Karpas-422 (cell line): ENCODE results near the gene NATD1. TPM values are rescaled to one million over a fixed set of nuclear protein-coding genes. Genes with fewer than 3 reads are reported as not detected.
A peak's percentile ranks its signal among the peaks of the same experiment; 100 is the strongest.

Experiments used
- DNase-seq: peaks from one replicate; pipeline ENCODE4 v3.0.0-alpha.2; 2015
- H2AFZ ChIP-seq: fragments of 200-600 bp; sonication (generic); 2 replicates; pipeline ENCODE4 v1.6.1; 2014; ENCODE audit warnings: antibody characterized with exemption, low read length, mixed read lengths
- H3K27ac ChIP-seq: fragments of 200-600 bp; sonication (generic); 2 replicates; pipeline ENCODE4 v1.5.1; 2014; ENCODE audit warnings: mild to moderate bottlenecking, low read length, moderate library complexity
- H3K27me3 ChIP-seq: fragments of 200-600 bp; sonication (generic); 2 replicates; pipeline ENCODE4 v1.6.1; 2014; ENCODE audit warnings: low read length, mixed read lengths
- H3K36me3 ChIP-seq: fragments of 200-600 bp; sonication (generic); 2 replicates; pipeline ENCODE4 v1.6.1; 2014; ENCODE audit warnings: low read length, mixed read lengths; ENCODE audit not compliant: insufficient read depth
- H3K4me1 ChIP-seq: fragments of 200-600 bp; sonication (generic); 2 replicates; pipeline ENCODE4 v1.6.1; 2014; ENCODE audit warnings: mild to moderate bottlenecking, low read length, mixed read lengths
- H3K4me2 ChIP-seq: fragments of 200-600 bp; sonication (generic); 2 replicates; pipeline ENCODE4 v1.6.1; 2014; ENCODE audit warnings: low read length, low read depth, mild to moderate bottlenecking; ENCODE audit not compliant: poor library complexity, severe bottlenecking
- H3K4me3 ChIP-seq: fragments of 200-600 bp; sonication (generic); 2 replicates; pipeline ENCODE4 v1.5.1; 2014; ENCODE audit warnings: mild to moderate bottlenecking, antibody characterized with exemption, low read length, mixed read lengths
- H3K79me2 ChIP-seq: fragments of 200-600 bp; sonication (generic); 2 replicates; pipeline ENCODE4 v1.6.1; 2014; ENCODE audit warnings: mild to moderate bottlenecking, low read length, mixed read lengths
- H3K9ac ChIP-seq: fragments of 200-600 bp; sonication (generic); 2 replicates; pipeline ENCODE4 v1.6.0; 2014; ENCODE audit warnings: low read length
- H3K9me2 ChIP-seq: fragments of 200-600 bp; sonication (generic), shearing (Covaris generic); replicated peaks from 2 replicates; pipeline ENCODE4 v1.6.0; 2014; ENCODE audit warnings: mild to moderate bottlenecking, low read length, moderate library complexity; ENCODE audit not compliant: insufficient read depth
- H3K9me3 ChIP-seq: fragments of 300-700, 200-600 bp; sonication (generic); 2 replicates; pipeline ENCODE4 v1.6.1; 2014; ENCODE audit warnings: low read length, mixed read lengths
- H4K20me1 ChIP-seq: fragments of 200-600 bp; sonication (generic); 2 replicates; pipeline ENCODE4 v1.6.1; 2014; ENCODE audit warnings: mild to moderate bottlenecking, antibody characterized with exemption, low read length, low read depth; ENCODE audit not compliant: insufficient read depth
- total RNA-seq: library from RNA; depleted of rRNA; stranded (reverse); fragments of >200 nt; shearing (Covaris generic); gene quantifications from 2 replicates; pipeline ENCODE4 v1.2.3, GENCODE V29; 2014; ENCODE audit warnings: low replicate concordance

NATD1 gene
- total RNA-seq, 1 experiment from 2014 or later, result 0.45 TPM

DNA sequence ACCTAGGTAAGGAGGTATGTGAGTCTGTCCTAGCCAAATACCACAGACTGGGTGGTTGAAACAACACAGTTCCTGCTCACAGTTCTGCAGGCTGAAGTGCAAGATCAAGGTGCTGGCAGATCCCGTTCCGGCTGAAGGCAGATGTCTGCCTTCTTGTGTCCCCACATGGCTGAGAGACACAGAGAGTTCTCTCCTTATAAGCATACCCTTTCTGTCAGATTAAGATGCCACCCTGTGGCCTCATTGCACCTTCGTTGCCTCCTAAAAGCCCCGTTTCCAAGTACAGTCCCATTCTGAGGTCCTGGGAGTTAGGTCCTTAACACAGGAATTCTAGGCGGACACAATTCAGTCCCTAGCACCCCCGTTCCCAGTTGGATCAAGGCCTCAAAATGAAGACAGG is 30.1 kb downstream of the NATD1 start:
- no peak for DNase-seq
- H3K36me3 ChIP-seq, result peaks cover 19% of the 10 kb centered on the region

DNA sequence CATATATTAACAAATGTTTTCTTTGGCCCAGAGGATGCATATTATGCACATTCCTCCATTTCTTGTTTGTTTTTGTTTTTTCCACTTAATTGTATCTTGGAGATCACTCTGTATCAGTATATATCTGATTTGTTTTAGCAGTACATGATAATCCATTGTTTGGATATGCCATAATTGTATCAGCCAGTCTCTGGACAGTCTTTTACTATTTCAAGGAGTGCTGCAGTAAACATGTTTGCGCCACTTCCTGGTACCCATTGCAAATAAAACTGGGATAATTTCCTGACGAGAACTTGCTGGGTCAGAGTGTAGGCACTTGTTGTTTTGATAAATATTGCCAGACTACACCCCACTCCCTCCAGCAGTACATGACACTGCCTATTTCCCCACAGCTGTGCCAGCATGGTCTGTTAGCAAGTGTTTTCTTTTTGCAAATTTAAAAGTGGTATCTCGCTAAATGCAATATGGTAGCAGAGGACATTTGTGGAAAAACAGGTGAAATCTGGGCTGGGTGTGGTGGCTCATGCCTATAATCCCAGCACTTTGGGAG is 34.3 kb downstream of the NATD1 start:
- DNase-seq, result no peak
- Histone ChIP-seq H3K9me3 (no peaks in the 10 kb centered on the region), H3K79me2 (peaks cover 47% of the 10 kb centered on the region), H4K20me1 (no peaks in the 10 kb centered on the region), H3K4me2 (no peak overlapping the region), H3K27me3 (no peaks in the 10 kb centered on the region), H3K9ac (no peak overlapping the region), H3K9me2 (no peaks in the 10 kb centered on the region), H3K4me3 (no peak overlapping the region), H3K36me3 (peaks cover 24% of the 10 kb centered on the region), H3K4me1 (peaks cover 14% of the 10 kb centered on the region), H3K27ac (no peak overlapping the region), H2AFZ (no peak overlapping the region)

More for the DNA sequence above, 30.1 kb downstream of the NATD1 start:
- Histone ChIP-seq H3K9ac (no peak overlapping the region), H4K20me1 (no peaks in the 10 kb centered on the region), H3K4me3 (no peak overlapping the region), H3K27ac (no peak overlapping the region), H3K4me1 (no peaks in the 10 kb centered on the region), H3K9me3 (no peaks in the 10 kb centered on the region), H3K27me3 (no peaks in the 10 kb centered on the region), H2AFZ (no peak overlapping the region), H3K79me2 (peaks cover 10% of the 10 kb centered on the region), H3K9me2 (no peaks in the 10 kb centered on the region), H3K4me2 (no peak overlapping the region)

DNA sequence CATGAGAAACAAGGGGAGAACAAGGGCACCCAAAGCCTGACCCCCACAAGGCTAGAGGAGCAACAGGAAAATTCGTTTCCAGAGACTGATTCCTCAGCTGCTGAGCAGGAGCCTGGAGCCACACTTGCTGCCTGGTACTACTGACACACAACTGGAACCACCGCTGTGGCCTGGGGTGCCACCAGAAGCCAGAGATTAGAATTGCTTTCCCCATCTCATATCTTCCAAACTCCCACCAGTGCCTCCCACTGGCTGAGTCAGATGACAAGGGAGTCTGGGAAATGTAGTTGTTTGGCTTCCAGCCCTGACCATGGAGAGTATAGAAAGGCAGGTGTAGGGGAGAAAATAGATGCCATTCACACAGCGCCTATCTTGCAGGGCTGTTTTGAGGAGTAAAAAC is 35.1 kb downstream of the NATD1 start:
- no peaks in the 10 kb centered on the region for H3K9me2 ChIP-seq
- H3K79me2 ChIP-seq, result peaks cover 55% of the 10 kb centered on the region
- peaks cover 2% of the 10 kb centered on the region; the same call in 1 of the 2 replicates for H4K20me1 ChIP-seq
- H2AFZ ChIP-seq, result no peak overlapping the region
- peaks cover 14% of the 10 kb centered on the region for H3K4me1 ChIP-seq
- no peak overlapping the region for H3K4me3 ChIP-seq
- no peak overlapping the region for H3K4me2 ChIP-seq
- peaks cover 24% of the 10 kb centered on the region for H3K36me3 ChIP-seq
- no peak overlapping the region for H3K27ac ChIP-seq
- H3K9me3 ChIP-seq, result no peaks in the 10 kb centered on the region
- no peaks in the 10 kb centered on the region for H3K27me3 ChIP-seq
- DNase-seq, result no peak
- no peak overlapping the region for H3K9ac ChIP-seq

DNA sequence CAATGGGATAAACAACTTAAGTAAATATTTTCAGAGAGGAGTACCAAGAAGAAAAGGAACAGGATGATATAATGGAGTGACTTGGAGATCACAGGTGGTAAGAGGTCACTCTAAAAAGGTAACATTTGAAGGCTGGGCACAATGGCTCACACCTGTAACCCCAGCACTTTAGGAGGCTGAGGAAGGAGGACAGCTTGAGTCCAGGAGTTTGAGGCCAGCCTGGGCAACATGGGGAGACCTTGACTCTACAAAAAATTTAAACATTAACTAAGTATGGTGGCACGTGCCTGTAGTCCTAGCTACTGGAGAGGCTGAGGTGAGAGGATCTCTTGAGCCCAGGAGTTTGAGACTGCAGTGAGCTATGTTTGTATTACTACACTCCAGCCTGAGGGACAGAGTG is 35.9 kb downstream of the NATD1 start:
- no peak overlapping the region for H3K4me2 ChIP-seq
- peaks cover 62% of the 10 kb centered on the region for H3K79me2 ChIP-seq

DNA sequence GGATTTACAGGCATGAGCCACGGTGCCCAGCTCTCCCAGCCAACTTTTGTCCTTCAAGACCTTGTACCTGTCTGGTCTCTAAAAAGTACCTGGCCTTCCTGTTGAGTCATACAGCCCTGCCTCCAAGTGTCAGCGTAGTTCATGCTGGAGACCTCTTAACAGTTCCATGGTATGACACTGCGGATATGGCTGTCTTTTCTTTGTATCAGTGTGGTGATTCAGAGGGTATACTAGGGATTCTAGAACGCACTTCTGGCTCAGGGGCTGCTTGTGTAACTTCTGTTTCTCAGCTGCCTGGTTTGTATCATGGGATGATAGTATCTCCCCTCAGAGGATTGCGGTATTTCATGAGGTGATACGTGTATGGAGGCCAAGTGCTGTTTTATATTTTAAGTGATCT is 37.3 kb downstream of the NATD1 start:
- no peak for DNase-seq
- peaks cover 77% of the 10 kb centered on the region for H3K79me2 ChIP-seq
- H3K9ac ChIP-seq, result 0 out of 2 replicates have a peak overlapping the region, but pooled peaks have one; percentile 12

More for the DNA sequence above, 35.9 kb downstream of the NATD1 start:
- no peak overlapping the region for H3K9ac ChIP-seq
- no peak overlapping the region for H3K4me3 ChIP-seq
- no peaks in the 10 kb centered on the region for H3K9me3 ChIP-seq
- H3K36me3 ChIP-seq, result peaks cover 20% of the 10 kb centered on the region
- no peak overlapping the region for H3K27ac ChIP-seq
- H3K27me3 ChIP-seq, result no peaks in the 10 kb centered on the region
- peaks cover 10% of the 10 kb centered on the region; the same call in 1 of the 2 replicates for H4K20me1 ChIP-seq
- H3K9me2 ChIP-seq, result no peaks in the 10 kb centered on the region
- no peak for DNase-seq
- no peak overlapping the region for H2AFZ ChIP-seq
- peaks cover 19% of the 10 kb centered on the region for H3K4me1 ChIP-seq

DNA sequence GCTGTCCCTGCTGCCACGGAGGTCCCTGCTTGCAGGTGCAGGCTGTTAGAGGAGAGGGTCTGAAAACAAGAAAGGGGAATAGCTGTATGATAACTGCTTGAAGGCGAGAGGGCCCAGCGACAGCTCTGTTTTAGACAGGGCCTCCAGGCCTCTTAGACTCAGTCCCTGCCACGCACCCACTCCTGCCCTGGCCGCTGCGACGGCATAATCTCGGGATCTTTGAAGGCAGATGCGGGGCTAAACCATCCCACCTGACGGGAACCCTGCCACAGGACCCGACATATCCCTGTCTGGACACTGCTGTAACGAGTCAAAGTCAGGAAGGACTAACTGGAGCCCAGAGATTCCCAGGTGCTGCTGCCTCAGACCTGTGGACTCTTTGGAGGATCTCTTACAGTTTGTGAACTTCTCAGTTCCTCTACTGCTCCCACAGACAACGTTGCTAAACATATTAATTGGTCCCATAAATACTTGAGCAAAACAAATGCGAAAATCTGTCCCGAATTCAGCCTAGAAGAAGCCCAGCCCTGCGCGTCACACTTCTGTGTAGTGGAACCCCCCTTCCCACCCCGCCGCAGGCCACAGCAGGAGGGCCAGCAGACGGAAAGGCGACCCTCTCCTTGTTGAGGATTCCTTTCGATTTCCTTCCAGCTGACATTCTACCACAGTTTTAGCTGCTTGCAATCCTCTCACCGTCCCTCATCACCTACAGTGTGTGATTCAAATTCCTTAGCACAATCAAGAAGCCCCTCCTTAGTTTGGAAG is 38.3 kb downstream of the NATD1 start:
- no peaks in the 10 kb centered on the region for H3K9me3 ChIP-seq
- peak overlapping the region; percentile 79 for H3K4me3 ChIP-seq
- H3K4me1 ChIP-seq, result peaks cover 29% of the 10 kb centered on the region
- H3K79me2 ChIP-seq, result peaks cover 86% of the 10 kb centered on the region
- H3K9me2 ChIP-seq, result no peaks in the 10 kb centered on the region
- H3K4me2 ChIP-seq, result peak overlapping the region; percentile 92
- H3K36me3 ChIP-seq, result peaks cover 19% of the 10 kb centered on the region; the same call in 1 of the 2 replicates
- H4K20me1 ChIP-seq, result peaks cover 31% of the 10 kb centered on the region; the same call in 1 of the 2 replicates
- no peaks in the 10 kb centered on the region for H3K27me3 ChIP-seq
- H3K9ac ChIP-seq, result peak overlapping the region; percentile 96
- peak overlapping the region; percentile 64 for H3K27ac ChIP-seq
- peak overlapping the region; percentile 28 for H2AFZ ChIP-seq
- peak; percentile 59 for DNase-seq

More for the DNA sequence above, 37.3 kb downstream of the NATD1 start:
- H2AFZ ChIP-seq, result no peak overlapping the region
- H3K9me3 ChIP-seq, result no peaks in the 10 kb centered on the region
- H3K27me3 ChIP-seq, result no peaks in the 10 kb centered on the region
- no peak overlapping the region for H3K4me3 ChIP-seq
- no peak overlapping the region for H3K27ac ChIP-seq
- H3K4me1 ChIP-seq, result peaks cover 29% of the 10 kb centered on the region
- H3K36me3 ChIP-seq, result peaks cover 13% of the 10 kb centered on the region; the same call in 1 of the 2 replicates
- H3K9me2 ChIP-seq, result no peaks in the 10 kb centered on the region
- peak overlapping the region; percentile 92 for H3K4me2 ChIP-seq
- H4K20me1 ChIP-seq, result peaks cover 24% of the 10 kb centered on the region; the same call in 1 of the 2 replicates

DNA sequence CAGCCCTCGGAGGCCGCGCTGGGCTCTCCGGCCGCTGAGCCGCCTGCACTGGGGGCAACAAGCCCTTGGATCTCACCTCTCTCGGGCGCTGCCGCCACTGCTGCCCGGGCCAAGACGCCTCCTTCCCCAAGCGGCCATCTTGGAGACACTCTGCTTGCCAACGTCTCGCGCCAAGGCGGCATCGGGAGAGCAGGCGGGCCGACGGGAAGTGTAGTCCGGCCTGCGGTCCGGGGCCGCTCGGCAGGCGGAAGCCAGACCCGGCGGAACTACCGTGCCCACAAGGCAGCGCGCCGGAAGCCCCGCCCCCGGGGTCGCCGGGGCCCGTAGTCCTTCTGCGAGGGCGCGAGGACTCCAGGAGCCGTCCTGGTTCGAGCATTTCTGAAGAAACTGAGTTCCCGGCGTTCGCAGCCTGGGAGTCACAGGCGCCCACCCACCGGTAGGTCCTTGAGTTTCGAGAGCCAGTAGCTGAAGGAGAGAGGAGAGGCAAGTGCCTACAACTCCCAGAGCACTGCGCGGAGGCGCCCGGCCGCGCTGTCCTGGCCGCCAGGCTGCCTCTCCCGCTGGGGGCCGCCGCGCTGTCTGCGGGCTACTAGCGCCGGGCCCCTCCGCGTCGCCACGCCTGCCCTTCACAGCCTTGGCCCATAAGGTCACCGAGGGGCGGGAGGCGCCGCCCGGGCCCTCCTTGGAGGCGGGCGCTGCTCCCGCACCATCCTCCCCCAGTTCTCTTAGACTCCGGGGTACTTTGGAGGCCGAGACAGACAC is 39.0 kb downstream of the NATD1 start, which contains the start of gene TMEM11:
Gene TMEM11, minus strand, starts transcription at position 147 of the 762 bp plus-strand sequence. Its CDS starts 9 bp downstream, at position 138.
- Histone ChIP-seq H3K4me3 (peak within 1 kb of the TSS; percentile 79), H3K9me2 (no peaks in the 10 kb centered on the region), H3K9me3 (no peaks in the 10 kb centered on the region), H4K20me1 (peaks cover 33% of the 10 kb centered on the region; the same call in 1 of the 2 replicates), H3K36me3 (peaks cover 21% of the 10 kb centered on the region; the same call in 1 of the 2 replicates), H3K79me2 (peaks cover 94% of the 10 kb centered on the region), H2AFZ (peak within 1 kb of the TSS; percentile 39), H3K9ac (peak within 1 kb of the TSS; percentile 96), H3K4me1 (peaks cover 29% of the 10 kb centered on the region), H3K4me2 (peak within 1 kb of the TSS; percentile 92), H3K27ac (peak within 1 kb of the TSS; percentile 64), H3K27me3 (no peaks in the 10 kb centered on the region)
- DNase-seq, result peak; percentile 98
